Endodermal cell (in vitro differentiated cells): ENCODE results near the gene ZSWIM4. TPM values are rescaled to one million over a fixed set of nuclear protein-coding genes. Genes with fewer than 3 reads are reported as not detected.

Experiments
- DNase-seq: peaks from one replicate; pipeline ENCODE4 v3.0.0-alpha.2; 2017
- H3K27ac ChIP-seq: 2 replicates; pipeline ENCODE4 v1.5.1; 2013; ENCODE audit warnings: mild to moderate bottlenecking, low read depth, low read length, moderate library complexity
- H3K27me3 ChIP-seq: 2 replicates; pipeline ENCODE4 v1.6.1; 2013; ENCODE audit warnings: mild to moderate bottlenecking, low read length, moderate library complexity; ENCODE audit not compliant: insufficient read depth, control insufficient read depth, poor library complexity, severe bottlenecking
- H3K36me3 ChIP-seq: 2 replicates; pipeline ENCODE4 v1.7.0; 2013; ENCODE audit warnings: mild to moderate bottlenecking, low read length, moderate library complexity; ENCODE audit not compliant: control insufficient read depth, insufficient read depth
- H3K4me1 ChIP-seq: one replicate; pipeline ENCODE4 v1.7.0; 2013; ENCODE audit warnings: low read length; ENCODE audit not compliant: control insufficient read depth, insufficient read depth
- H3K4me3 ChIP-seq: 2 replicates; pipeline ENCODE4 v1.5.1; 2013; ENCODE audit warnings: mild to moderate bottlenecking, low read length, moderate library complexity
- H3K9ac ChIP-seq: 2 replicates; pipeline ENCODE4 v1.6.1; 2013; ENCODE audit warnings: mild to moderate bottlenecking, low read length, moderate library complexity; ENCODE audit not compliant: poor library complexity, severe bottlenecking; ENCODE audit errors: extremely low read depth
- H3K9me3 ChIP-seq: 2 replicates; pipeline ENCODE4 v1.6.1; 2013; ENCODE audit warnings: mild to moderate bottlenecking, low read length, moderate library complexity; ENCODE audit not compliant: control insufficient read depth
- H3K27ac Mint-ChIP-seq: 2 replicates; pipeline ENCODE4 v1.8.0; 2020; ENCODE audit warnings: mixed read lengths
- H3K27me3 Mint-ChIP-seq: 2 replicates; pipeline ENCODE4 v1.8.0; 2021; ENCODE audit warnings: mild to moderate bottlenecking, mixed read lengths; ENCODE audit not compliant: insufficient read depth
- H3K36me3 Mint-ChIP-seq: 2 replicates; pipeline ENCODE4 v1.8.0; 2020; ENCODE audit warnings: low read depth, mixed read lengths
- H3K4me1 Mint-ChIP-seq: 2 replicates; pipeline ENCODE4 v1.8.0; 2020; ENCODE audit warnings: mixed read lengths
- H3K4me3 Mint-ChIP-seq: 2 replicates; pipeline ENCODE4 v1.8.0; 2020; ENCODE audit warnings: mild to moderate bottlenecking, moderate library complexity, mixed read lengths
- H3K9me3 Mint-ChIP-seq: 2 replicates; pipeline ENCODE4 v1.8.0; 2020; ENCODE audit warnings: mild to moderate bottlenecking, mixed read lengths
- WGBS, 2 experiments: methylation state at CpG; one replicate each; pipeline versions ENCODE4 v1.1.5 to v1.1.7; 2013; ENCODE audit warnings: missing lambda C conversion rate in 2 of 2, mixed read lengths in 1 of 2; ENCODE audit not compliant: insufficient coverage in 1 of 2, insufficient read length in 1 of 2; 5-methylcytosine and 5-hydroxymethylcytosine counted together
- microRNA-seq: library from miRNA; unstranded; fragments of <30 nt; microRNA quantifications from one replicate; pipeline ENCODE4 v1.2.0, GENCODE V29; 2020; ENCODE audit warnings: borderline microRNAs expressed
- total RNA-seq, 2 donors: library from RNA; stranded (reverse); fragmentation: NEBNext Ultra II Directional in 1 of 2; extraction: Animal tissue kit (Norgen Biotek cat#: 25700) in 1 of 2; gene quantifications; 2 replicates in 1 of 2; 3 replicates in 1 of 2; pipeline ENCODE4 v1.2.1, GENCODE V29; 2021
- TF ChIP-seq, protein P1 (sequence below): fragments of 200-600 bp; sonication (generic); conservative IDR thresholded peaks from 2 replicates; pipeline ENCODE4 v1.5.0; 2021; ENCODE audit warnings: antibody characterized with exemption, mild to moderate bottlenecking

Gene ZSWIM4
- total RNA-seq, 2 donors from 2014 or later: 30.0 to 41.9 TPM

DNA sequence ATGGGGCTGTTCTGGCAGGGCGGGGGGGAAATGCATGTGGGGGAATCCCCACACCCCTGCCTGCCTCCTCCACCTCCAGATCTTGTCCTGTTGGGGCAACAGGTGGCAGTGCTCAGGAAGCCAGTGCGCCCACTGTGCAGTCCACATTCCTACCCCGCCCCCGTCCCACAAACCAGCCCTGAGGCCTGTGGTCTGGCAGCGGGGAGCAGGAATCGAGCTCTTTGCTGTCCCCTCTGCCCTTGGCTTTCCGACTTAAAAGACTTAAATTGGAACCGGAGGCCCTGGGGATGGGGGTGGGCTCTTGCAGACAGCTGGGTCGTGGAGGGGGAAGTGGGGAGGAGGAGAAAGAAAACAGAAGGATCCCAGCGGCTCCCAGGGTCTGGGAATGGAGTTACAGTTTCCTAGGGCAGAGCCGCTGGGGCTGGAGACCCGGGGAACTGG, 86.0 kb downstream of the ZSWIM4 start:
- no peaks in the 10 kb centered on the region for H3K9me3 ChIP-seq
- H3K4me1 ChIP-seq: peaks cover 11% of the 10 kb centered on the region
- Mint-ChIP-seq H3K4me3 (no peak overlapping the region), H3K27me3 (peaks cover 7% of the 10 kb centered on the region), H3K27ac (peak overlapping the region; percentile 91), H3K36me3 (no peaks in the 10 kb centered on the region), H3K4me1 (peaks cover 12% of the 10 kb centered on the region), H3K9me3 (no peaks in the 10 kb centered on the region)
- H3K27me3 ChIP-seq: peaks cover 5% of the 10 kb centered on the region
- H3K36me3 ChIP-seq: no peaks in the 10 kb centered on the region
- TF ChIP-seq, protein P1, sequence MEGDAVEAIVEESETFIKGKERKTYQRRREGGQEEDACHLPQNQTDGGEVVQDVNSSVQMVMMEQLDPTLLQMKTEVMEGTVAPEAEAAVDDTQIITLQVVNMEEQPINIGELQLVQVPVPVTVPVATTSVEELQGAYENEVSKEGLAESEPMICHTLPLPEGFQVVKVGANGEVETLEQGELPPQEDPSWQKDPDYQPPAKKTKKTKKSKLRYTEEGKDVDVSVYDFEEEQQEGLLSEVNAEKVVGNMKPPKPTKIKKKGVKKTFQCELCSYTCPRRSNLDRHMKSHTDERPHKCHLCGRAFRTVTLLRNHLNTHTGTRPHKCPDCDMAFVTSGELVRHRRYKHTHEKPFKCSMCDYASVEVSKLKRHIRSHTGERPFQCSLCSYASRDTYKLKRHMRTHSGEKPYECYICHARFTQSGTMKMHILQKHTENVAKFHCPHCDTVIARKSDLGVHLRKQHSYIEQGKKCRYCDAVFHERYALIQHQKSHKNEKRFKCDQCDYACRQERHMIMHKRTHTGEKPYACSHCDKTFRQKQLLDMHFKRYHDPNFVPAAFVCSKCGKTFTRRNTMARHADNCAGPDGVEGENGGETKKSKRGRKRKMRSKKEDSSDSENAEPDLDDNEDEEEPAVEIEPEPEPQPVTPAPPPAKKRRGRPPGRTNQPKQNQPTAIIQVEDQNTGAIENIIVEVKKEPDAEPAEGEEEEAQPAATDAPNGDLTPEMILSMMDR: no peak
- H3K4me3 ChIP-seq: no peak overlapping the region
- DNase-seq: peak; percentile 85
- 18 to 39% methylated on average over 5 to 12 of the region's 12 CpGs for WGBS, 2 experiments
- peak overlapping the region; percentile 67 for H3K27ac ChIP-seq
- no peak overlapping the region for H3K9ac ChIP-seq

Small RNA genes within 50 kb of the gene (microRNA-seq; reads per million reads assigned to microRNA genes)
- gene MIR181C (37.5 reads per million, percentile 63 among the genes with 10 or more reads in this experiment), gene MIR181D (17.8 reads per million, percentile 54 among the genes with 10 or more reads in this experiment)

Other genes with a start within 250 kb of the ZSWIM4 start
- 10 to 100 TPM; 19.6 to 29.6 TPM for gene MRI1, start 30.9 kb upstream of the ZSWIM4 start, total RNA-seq
- 100 to 1,000 TPM; 106 to 114 TPM for gene C19orf53, start 21.0 kb upstream of the ZSWIM4 start, total RNA-seq
- under 1 TPM in 1 of 2 donors, not detected in 1; 0.64 TPM for gene NANOS3, start 81.7 kb downstream of the ZSWIM4 start, total RNA-seq
- 1 to 10 TPM; 4.4 to 7.4 TPM for gene BRME1, start 110.7 kb downstream of the ZSWIM4 start, total RNA-seq
- gene CC2D1A, start 110.8 kb downstream of the ZSWIM4 start, total RNA-seq: 10 to 100 TPM; 45.1 to 55.9 TPM
- under 1 TPM in 1 of 2 donors, not detected in 1; 0.29 TPM for gene PODNL1, start 143.0 kb downstream of the ZSWIM4 start, total RNA-seq
- 10 to 100 TPM; 62.4 to 72.9 TPM for gene DCAF15, start 157.1 kb downstream of the ZSWIM4 start, total RNA-seq
- 10 to 100 TPM; 17.1 to 24.3 TPM for gene RFX1, start 210.9 kb downstream of the ZSWIM4 start, total RNA-seq
- gene RLN3, start 232.7 kb downstream of the ZSWIM4 start, total RNA-seq: not detected
- 10 to 100 TPM; 10.3 to 10.8 TPM for gene IL27RA, start 236.3 kb downstream of the ZSWIM4 start, total RNA-seq